Muscle of arm (tissue), 12 donors: Measurements from ENCODE around the gene SNRPA1. TPM values are rescaled to one million over a fixed set of nuclear protein-coding genes. Genes with fewer than 3 reads are reported as not detected.
"Not testable (repeated sequence)": the region's sequence is repeated elsewhere in the genome, so short reads cannot be mapped to it uniquely, and the experiment has no call there.

Experiments
- DNase-seq: peaks from one replicate; pipeline ENCODE4 v3.0.0-alpha.2; 2013
- polyA plus RNA-seq, 12 donors: library from polyadenylated mRNA; unstranded; fragments of 120-200 nt; gene quantifications; one replicate each; pipeline ENCODE4 v1.2.1, GENCODE V29; 2013; ENCODE audit not compliant: insufficient read length in 12 of 12

SNRPA1 gene
- polyA plus RNA-seq, 12 donors: 25.6 to 56.9 (median 40.6) TPM; not detected in 1

DNA sequence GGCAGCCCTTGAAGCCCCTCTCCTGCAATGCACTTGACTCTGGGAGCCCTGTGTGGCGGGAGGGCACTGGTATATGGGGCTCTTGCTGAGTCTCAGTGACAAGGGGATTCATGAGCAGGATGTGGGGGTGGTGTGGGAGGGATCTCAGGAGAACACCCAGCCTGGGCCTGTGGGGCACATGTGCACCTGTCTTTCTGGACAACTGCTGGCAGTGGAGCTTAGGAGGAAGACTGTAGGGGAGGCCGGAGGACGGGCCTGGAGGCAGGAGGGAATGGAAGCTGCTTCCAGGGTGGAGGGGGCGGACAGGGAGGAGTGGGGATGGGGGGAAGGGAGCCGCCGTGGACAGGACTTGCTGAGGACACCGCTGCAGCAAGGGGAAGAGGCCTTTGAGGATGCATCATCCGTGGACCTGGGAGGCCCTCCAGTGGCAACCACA lies 10.8 kb upstream of the SNRPA1 start:
- DNase-seq: no peak

DNA sequence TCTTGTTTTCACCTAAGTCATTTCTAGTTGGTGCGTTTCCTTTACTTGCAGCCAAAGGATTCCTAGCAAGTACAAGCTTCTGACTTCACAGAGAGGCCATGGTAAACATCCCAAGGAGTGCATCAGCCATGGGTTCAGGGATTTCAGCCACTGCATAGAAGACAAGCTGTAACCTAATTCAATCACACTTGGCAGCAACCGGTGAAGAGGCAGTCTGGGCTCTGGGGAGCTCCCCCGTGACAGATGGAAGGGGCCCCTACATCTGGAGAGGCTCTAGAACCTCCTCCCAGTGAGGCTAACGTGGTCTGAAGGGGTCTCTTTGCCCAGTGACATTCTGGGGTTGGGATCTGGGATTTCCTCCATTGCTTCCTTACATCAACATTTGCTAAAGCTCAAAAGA lies 8.4 kb upstream of the SNRPA1 start:
- no peak for DNase-seq

DNA sequence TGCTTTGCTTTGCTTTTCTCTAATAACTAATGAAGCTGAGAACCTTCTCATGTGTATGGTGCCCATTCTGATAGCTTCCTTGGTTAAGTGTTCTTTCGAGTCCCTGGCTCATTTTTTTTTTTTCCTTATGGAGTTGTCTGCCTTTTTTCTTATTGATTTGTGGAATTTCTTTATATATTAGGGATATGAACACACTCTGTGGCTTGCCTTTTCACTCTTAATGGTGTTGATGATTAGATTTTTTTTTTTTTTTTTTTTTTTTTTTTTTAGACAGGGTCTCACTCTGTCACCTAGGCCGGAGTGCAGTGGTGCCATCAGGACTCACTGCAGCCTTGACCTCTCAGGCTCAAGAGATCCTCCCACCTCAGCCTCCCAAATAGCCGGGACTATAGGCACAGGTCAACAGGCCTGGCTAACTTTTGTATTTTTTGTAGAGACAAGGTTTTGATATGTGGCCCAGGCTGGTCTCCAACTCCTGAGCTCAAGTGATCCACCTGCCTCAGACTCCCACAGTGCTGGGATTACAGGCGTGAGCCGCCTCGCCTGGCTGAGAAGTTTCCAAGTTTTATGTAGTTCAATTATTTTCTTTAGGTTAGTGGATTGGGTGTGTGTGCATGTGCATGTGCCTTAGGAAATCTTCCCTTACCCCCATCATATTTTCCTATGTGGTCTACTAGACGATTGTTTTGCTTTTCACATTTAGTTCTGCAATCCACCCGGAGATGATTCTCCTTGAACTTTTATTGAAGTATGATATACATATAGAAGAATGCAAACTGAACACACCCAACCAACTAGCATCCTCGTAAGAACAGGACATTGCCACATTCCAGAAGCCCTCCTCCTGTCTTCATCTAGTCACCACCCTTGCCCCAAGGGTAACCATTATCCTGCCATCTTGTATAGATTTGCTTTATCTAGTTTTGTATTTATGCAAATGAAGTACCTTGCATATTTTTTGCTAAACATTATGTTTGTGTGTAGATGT lies 1.7 kb upstream of the SNRPA1 start:
- DNase-seq: no peak

DNA sequence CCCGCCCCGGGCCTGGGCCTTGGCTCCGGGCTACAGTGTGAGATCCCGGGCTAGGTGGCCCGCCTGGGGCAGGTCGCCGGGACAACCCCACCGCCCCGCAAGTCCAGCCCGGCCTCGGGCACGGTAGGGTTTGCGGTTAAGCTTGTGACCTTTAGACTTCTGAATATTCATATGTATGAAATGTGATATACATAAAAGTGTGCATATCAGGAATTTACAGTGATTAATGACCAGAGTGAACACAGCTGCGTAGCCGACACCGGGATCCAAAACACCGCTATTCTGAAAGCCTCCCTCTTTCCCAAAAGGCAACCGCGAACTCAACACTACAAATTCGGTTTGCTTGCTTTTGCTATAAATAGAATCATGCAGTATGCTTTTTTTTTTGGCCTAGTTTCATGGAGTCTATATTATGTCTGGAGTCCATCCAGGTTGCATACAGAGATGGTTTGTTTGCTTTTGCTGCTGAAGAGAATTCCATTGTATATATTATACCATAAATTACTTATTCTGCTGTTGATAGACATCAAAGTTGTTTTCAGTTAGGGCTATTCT lies 636 bp upstream of the SNRPA1 start:
- no peak for DNase-seq

DNA sequence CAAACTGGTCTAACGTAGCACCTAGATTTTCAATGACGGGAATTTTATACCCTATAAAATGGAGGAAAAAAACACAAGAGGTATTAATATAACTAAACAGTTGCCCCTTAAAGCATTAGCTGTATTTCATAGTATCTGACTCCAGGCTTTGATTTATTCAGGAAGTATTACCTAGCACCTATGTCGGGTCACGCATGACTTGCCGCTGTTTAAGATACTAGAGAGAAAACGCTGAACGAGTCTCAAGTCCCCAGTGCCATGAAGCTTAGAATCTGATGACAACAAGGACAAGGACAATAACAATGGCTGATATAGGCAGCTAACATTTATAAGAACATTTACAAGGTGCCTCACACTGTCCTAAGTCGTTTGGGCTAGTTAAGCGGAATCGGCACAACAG lies 1.9 kb downstream of the SNRPA1 start:
- DNase-seq: no peak

DNA sequence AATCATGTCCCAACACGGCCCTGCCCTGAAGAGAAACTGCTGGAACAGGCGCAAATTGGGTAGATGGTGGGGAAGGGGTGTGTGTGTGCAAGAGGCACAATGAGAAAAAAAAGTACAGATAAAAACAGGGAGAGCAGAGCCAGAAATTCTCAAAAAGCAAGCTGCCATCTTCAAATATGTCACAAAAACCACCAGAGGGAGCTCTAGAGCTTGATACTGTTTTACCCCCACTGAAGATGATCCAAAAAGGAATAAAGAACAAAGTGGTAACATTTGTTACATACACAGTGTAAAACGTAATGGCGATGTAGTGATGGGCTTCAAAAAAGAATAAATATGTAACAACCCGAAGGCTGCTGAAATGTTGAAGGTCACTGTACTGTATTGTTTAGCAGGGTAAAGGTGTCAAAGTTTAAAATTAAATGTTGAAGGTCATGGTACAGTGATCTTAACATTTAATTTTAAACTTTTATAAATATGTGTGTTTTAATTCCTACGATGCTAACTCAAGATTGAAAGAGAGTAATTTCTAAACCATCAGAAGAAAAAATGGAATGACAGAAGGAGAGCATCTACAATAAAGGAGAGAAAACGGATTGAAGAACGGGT lies 6.0 kb downstream of the SNRPA1 start:
- DNase-seq: no peak

DNA sequence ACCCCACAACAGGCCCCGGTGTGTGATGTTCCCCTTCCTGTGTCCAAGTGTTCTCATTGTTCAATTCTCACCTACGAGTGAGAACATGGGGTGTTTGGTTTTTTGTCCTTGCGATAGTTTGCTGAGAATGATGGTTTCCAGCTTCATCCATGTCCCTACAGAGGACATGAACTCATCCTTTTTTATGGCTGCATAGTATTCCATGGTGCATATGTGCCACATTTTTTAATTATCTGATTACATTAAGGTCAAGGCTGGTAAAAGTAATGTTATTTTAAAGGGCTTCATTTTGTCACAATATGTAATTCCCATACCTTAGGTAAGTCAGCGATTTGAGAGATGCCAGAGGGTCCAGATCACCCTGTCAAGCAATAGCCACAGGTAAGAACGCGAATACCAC lies 7.7 kb downstream of the SNRPA1 start:
- DNase-seq: not testable (repeated sequence)

DNA sequence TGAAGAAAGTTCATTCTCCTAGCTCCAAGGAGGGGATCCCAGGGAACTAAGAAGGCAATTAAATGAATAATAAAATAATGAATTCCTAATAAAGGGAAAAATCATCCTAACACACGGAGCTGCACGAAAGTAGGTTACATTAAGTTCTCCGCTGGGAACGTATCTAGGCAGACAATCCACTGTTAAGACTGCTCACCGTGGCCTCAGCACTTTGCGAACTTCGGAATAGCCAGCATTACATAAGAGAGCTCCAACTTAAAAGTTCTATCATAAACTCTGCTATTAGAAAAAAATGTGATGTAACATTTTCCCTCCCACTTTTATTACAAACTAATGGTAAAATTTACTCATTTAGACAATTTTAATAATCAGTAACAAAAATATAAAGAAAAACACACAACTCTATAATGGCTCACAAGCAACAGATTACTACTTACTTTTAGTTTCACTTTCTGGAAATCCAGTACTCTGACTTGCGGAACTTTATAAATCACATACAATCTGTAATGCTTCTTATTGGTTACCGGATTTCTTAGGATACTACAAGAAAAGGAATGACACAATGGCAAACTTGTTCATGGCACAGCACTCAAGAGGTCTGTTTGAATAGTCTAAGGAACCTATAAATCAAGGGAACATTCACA lies 8.5 kb downstream of the SNRPA1 start:
- DNase-seq: no peak

DNA sequence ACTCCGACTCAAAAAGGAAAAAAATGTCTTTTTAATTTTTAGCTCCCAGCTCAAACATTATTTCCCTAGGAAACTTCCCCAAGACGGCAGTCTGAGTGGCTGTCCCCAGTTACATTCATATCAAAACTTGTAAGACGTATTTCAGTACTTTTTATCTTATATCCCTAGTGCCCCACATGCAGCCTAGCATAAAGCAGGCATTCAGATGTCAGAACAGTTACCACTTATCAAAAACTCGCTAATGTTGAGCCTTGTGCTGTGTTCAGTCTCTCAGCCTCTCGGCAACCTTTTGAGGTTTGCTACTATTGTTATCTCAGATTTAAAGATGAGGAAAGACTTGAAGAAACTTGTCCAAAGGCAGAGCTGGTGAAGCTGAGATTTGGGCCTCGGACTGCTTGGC lies 11.1 kb downstream of the SNRPA1 start:
- DNase-seq: no peak

DNA sequence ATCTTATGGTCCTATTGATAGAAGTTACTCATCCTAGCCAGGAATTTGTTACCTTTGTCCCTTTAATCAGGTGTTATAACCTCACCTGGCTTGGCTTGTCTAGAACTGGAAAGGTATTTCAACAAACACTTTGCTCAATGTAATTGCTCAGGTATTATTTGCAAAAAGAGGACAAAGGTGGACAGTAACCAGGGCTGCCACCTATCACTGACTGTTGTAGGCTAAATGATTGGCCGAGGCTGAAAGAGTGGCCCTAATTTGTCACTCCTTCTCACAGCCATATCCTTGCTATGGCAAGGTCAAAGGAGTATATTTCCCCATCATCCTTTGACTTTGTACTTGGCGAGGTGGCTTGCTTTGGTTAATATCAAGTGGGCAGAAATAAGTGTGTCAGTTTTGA lies 15.0 kb downstream of the SNRPA1 start:
- no peak for DNase-seq

DNA sequence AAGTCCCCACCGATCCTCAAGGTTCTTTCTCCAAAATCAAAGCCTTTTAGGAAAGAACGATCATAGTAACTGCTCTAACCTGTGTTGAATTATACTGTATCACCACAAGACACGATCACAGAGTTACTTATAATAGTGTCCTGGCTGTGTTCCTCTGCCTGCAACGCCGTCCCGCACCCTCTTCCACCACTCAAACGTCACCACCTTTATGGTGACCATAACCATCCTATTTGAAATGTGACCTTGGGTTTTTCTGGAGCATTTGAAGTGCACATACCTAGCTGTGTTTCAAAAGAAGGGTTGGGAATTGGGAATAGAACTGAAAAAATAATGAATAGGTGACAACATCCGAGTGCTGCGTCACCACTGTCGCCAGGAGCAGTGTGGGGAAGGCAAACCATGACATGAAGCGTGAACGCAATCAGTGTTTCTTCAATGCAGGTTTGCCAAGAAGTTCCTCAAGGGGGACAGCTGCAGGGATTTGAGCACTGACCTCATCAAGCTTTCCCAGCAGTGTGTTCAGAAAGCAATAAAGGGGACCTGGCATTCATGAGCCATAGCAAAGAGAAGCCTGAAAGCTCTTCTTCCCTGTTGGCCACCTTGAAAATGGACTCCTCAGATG lies 17.0 kb downstream of the SNRPA1 start:
- DNase-seq: no peak

DNA sequence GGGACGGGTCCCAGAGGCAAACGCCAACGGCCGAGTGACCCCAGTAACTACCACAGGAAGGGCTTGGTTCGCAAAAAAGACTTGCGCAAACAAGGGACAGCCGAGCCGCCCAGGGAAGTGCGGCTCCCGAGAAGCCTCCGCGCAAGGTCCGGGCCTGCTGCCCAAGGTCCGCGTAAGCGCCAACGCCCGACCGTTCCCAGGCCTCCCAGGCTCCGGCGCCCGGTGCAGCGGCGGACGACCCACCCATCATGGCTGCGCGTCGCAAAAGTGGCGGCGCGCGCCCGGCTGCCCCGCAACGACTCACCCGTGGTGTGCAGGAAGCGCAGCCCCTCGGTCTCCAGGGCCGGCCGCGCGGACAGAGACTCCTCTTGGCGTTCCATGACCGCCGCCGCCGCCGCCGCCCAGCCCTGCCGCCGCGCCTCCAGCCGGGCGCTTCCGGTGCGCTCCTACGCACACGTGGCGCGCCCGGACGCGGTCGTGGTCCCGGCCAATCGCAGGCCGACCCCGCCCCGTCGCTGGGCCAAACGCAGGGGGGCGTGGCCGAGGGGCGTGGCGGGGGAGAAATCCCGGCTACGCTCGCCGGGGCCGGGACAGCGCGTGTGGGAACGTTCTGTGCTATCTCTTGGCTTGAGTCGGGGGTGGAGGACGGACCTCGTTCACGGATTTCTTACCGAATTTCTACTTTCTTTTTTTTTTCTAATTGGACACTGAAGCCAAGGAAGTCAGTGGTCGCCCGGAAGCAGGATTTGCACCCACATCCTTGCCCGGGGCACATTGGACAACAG lies 17.8 kb downstream of the SNRPA1 start, which contains the start of gene SELENOS:
Gene SELENOS, minus strand, starts transcription at position 448 of the 785 bp plus-strand sequence. Its CDS starts 68 bp downstream, at position 380.
- DNase-seq: peak; percentile 92

DNA sequence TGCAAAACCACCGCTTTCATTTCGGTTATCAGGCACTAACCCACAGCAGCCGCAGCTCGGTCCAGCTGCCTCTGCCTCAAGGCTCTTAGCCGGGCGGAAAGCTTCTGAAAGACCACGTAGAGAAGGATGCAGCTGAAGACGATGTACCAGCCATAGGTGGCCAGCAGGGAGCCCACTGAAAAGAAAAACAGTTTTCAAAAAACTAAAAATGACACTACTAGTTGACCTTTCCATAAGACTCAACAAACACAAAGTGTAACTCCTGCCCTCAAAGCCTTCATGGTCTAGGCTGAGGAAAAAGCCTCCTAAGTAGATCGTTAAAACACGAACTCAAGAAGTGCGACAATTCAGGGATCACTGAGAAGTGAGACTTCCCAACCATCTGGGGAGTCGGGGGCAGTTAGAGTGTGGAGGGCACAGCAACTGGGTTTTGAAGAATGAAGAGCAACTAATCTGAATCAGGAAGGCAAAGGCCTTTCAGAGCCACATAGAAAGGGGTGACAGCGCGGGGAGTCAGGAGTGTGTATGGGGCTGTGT lies 18.5 kb downstream of the SNRPA1 start:
- no peak for DNase-seq

DNA sequence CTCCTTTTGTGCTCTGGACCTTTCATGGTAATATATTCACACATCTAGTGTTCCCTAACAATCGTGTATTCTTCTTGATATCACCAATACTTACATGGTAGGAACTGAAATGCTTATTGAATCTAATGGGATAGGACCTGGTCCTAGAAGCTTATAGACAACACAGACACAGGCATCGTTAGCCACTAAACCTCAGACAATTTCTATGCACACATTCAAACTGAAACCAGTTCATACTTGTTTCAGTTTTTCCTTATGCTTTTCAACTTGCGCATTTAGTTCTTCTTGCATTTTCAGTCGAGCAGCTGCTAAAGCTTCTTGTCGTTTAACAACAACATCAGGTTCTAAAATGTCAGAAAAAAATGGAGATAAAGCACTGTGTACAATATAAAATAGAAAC lies 20.0 kb downstream of the SNRPA1 start:
- no peak for DNase-seq

DNA sequence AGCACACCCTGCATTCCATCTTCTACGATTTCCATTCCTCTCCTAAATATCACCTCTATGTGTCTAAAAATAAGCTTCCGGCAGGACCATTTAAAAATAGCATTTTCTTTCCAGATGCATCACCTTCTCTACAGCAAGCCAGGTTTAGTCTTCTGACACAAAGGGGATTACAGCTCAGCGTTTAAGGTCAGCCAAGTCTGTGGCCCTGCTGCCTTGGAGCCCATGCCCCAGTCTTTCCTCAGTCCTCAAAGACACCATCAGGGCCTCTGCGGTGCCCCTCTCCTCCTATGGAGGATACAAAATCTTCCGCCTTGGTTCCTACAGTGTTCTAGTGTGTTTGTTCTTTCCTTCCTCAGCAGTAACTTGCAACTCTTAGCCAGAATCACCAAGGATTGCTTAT lies 21.5 kb downstream of the SNRPA1 start:
- DNase-seq: no peak

DNA sequence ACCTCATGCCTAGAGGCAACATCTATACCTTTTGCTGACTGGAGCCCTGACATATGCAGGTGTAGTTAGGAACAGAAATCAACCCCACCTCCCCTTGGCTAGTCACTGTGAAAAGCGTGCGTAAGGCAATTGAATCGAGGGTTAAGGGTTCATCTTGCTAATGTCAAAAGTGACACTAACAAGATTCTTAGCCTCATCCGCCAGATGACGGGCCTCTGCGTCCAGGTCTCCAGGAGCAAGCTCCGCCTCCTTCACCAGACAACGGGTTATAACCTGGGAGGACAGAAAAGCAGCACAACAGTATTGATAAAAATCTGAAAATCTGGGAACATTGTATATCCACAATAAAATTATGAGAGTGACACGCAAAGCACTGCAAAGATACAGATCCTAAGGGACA lies 22.5 kb downstream of the SNRPA1 start:
- DNase-seq: no peak

DNA sequence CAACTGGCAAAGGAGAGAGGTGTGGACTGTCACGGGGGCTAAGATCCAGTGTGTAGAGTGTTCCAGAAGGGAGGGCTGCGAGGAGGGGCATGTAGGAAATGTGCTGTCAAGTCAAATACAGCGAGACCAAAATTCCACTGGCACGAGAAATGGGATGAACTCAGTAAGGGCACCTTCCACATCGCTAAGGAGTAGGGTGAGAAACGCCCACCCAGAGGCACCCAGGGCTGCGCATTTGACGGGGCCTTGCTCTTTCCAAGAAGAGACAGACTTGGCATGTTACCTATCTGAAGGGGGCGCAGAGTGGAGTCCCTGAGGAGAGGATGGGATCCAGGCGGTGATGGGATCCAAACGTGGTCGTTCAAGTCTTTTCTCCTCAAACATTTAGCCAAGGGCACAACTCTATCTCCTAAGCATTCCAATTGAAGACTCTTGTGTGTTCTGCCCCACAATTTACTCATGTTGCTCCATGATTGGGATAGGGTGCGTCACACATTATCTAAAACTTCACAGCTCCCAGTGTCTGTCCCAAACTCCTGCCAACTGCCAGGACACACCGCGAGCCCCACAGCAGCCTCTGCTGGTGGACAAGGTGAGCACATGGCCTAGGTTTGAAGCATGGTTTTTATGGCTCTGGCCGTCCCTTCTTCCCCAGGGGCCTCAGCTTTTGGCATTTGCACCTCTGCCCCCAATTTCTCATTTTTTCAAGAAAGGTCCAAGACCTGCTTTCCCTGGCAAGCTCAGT lies 25.4 kb downstream of the SNRPA1 start:
- no peak for DNase-seq

DNA sequence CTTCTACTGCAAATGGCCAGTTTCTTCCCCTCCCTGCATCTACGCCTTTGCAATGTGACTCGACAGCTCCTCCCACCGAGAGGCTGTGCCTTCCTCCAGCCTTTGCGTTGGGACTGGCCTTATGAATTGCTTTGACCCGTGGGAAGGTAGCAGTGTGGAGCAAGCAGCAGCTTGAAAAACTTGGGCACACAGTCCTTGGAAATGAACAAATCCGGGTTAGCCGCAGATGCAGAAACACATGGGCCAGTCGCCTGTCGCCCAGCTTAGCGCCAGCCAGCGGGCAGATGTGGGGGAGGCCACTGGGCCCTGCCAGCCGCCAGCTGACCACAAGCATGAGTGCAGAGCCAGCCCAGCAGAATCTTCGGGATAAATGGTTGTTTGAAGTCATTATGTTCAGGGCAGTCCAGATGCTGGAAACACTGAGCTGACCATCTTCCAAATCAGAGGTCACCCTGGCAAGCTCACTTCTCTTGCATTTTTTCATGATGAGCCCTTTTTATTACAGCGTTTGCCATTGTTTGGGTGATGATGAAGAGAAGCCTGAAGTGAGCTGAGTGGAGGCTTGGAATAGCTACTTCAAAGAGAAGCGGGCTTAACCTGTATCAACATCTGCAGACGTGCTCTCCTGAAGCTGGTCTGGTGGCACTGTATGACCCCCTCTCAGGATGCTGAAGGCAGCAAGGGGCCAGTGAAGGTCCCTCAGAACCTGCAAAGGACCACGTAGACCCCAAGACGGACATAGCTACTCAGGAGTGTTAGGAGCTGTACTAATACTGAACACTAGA lies 27.5 kb downstream of the SNRPA1 start:
- DNase-seq: no peak

DNA sequence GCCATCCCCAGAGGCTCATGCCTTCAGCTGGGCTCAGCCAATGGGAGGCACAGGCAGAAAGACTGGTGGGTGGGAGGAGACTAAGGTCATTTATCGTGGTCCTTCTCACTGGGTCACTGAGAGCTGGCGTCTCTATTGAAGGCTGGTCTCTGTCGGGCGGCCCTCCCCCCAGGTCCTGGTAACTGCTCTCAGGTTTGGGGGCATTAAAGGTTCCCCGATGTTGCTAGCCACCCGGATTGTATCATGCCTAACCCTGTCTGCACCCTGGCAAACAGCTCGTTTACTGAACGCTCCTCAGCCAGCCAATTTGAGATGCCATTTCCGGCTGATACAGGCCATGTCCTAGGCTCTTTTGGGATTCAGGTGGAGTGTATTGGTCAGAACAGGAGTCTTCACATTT lies 28.3 kb downstream of the SNRPA1 start:
- no peak for DNase-seq
